Pancreas (tissue), 10 donors: ENCODE measurements around the gene DMWD. TPM values are rescaled to one million over a fixed set of nuclear protein-coding genes. Genes with fewer than 3 reads are reported as not detected.

Experiments used
- ATAC-seq, 4 donors: fragments of 200-7000 bp; cut with Tn5 transposase; one replicate each; pipeline versions ENCODE4 v1.8.0 to v1.9.1; 2020; ENCODE audit warnings: mild to moderate bottlenecking in 4 of 4, moderate library complexity in 4 of 4
- DNase-seq, 6 donors: peaks; one replicate each; pipeline ENCODE4 v3.0.0-alpha.2; 2020
- FAIRE-seq: peaks from 2 replicates; lab custom pipeline; 2012; peaks lifted over from hg19 to GRCh38; lab: Jason Lieb, UNC
- H3K27ac ChIP-seq, 4 donors: fragments of 200-600 bp; sonication (generic); 1 replicate in 3 of 4; 2 replicates in 1 of 4; pipeline versions ENCODE4 v1.5.0 to v1.8.0; 2020
- H3K27me3 ChIP-seq, 4 donors: fragments of 200-600 bp; one replicate each; pipeline ENCODE4 v1.8.0; 2021
- H3K36me3 ChIP-seq, 3 donors: fragments of 200-600 bp; sonication (generic) in 1 of 3; one replicate each; pipeline versions ENCODE4 v1.5.0 to v1.8.0; 2020 to 2021
- H3K4me1 ChIP-seq, 3 donors: fragments of 200-600 bp; one replicate each; pipeline ENCODE4 v1.8.0; 2021
- H3K4me3 ChIP-seq, 4 donors: fragments of 200-600 bp; sonication (generic) in 2 of 4; one replicate each; pipeline versions ENCODE4 v1.5.0 to v1.8.0; 2020 to 2021
- H3K9me3 ChIP-seq, 4 donors: fragments of 200-600 bp; one replicate each; pipeline ENCODE4 v1.8.0; 2021
- WGBS, 2 donors: extraction: QIAGEN DNeasy Blood & Tissue Kit; methylation state at CpG; one replicate each; pipeline ENCODE4 v1.1.7; 2013; 5-methylcytosine and 5-hydroxymethylcytosine counted together
- intact Hi-C, 3 donors: fragments of 100-400 bp; cut with DNase I; formaldehyde crosslinking; loops; one replicate each; pipeline versions ENCODE4 v1.11.1 to v1.14.2; 2022
- polyA plus RNA-seq, 2 donors: library from polyadenylated mRNA; stranded (reverse); fragments of 200-250 nt; gene quantifications; one replicate each; pipeline ENCODE4 v1.2.3, GENCODE V29; 2013
- total RNA-seq, 6 donors: library from RNA; stranded (reverse); fragmentation: NEBNext Ultra II Directional in 4 of 6; extraction: Animal tissue kit (Norgen Biotek cat#: 25700) in 4 of 6; gene quantifications; one replicate each; pipeline versions ENCODE4 v1.2.1 to v1.2.4, GENCODE V29; 2021 to 2023
- TF ChIP-seq, protein P1 (sequence below), 4 donors: fragments of 200-600 bp; sonication (generic) in 3 of 4; IDR thresholded peaks; one replicate each; pipeline versions ENCODE4 v1.5.0 to v1.8.0; 2021; ENCODE audit warnings: antibody characterized with exemption in 4 of 4
- donor health status: healthy with polysubstance abuse.
- donor health status: DM: no; HTN: no; CAD: no; lungs with moderate emphysema.
- donor health status: DM: no; HTN: no; CAD: no.
- donor health status: control.
- donor health status: control.
- donor health status: Bipolar disorder and iron deficiency.
- donor health status: DM: yes; HTN: yes; CAD: no.
- donor health status: DM: no; HTN: no; CAD: no.
- donor health status: DM: no; HTN: no; CAD: no.
- donor health status: DM: yes; HTN: yes; CAD: no.

DMWD gene
- total and polyA plus RNA-seq, 8 donors, result 14.2 to 39.8 (median 18.6) TPM

DNA sequence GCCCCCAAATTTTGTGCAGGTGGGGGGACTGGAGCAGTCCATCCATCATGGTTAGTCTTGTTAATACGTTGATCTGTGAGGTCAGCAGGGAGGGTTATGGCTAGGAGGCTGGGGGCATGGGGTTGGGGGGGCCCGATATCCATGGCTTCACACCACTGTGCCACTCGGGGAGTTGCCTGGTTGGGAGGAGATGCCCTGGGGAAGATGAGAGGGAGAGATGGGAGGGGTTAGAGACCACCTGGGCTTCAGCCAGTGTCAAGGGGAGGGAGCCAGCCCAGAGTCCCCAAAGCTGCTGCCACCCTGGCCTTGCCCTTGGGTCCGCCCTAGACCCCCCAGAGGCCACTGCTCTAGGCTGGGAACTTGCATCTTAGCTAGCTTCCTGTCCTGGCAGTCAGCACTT lies 8.5 kb downstream of the DMWD start:
- TF ChIP-seq, protein P1, sequence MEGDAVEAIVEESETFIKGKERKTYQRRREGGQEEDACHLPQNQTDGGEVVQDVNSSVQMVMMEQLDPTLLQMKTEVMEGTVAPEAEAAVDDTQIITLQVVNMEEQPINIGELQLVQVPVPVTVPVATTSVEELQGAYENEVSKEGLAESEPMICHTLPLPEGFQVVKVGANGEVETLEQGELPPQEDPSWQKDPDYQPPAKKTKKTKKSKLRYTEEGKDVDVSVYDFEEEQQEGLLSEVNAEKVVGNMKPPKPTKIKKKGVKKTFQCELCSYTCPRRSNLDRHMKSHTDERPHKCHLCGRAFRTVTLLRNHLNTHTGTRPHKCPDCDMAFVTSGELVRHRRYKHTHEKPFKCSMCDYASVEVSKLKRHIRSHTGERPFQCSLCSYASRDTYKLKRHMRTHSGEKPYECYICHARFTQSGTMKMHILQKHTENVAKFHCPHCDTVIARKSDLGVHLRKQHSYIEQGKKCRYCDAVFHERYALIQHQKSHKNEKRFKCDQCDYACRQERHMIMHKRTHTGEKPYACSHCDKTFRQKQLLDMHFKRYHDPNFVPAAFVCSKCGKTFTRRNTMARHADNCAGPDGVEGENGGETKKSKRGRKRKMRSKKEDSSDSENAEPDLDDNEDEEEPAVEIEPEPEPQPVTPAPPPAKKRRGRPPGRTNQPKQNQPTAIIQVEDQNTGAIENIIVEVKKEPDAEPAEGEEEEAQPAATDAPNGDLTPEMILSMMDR (IDR thresholded peaks at IDR 0.05), result no peak
- intact Hi-C loops, result no loop called here
- DNase-seq (no peak), FAIRE-seq (no peak), ATAC-seq (no peak)
- peaks cover 0 to 11% (median 0%) of the 10 kb centered on the region in 3 donors for H3K4me1 ChIP-seq
- no peak overlapping the region for H3K27ac ChIP-seq
- H3K27me3 ChIP-seq, result no peaks in the 10 kb centered on the region
- peaks cover 0 to 13% (median 4%) of the 10 kb centered on the region in 3 donors for H3K36me3 ChIP-seq
- no peak overlapping the region for H3K4me3 ChIP-seq
- no peaks in the 10 kb centered on the region for H3K9me3 ChIP-seq
- 84 to 89% methylated on average over 4 of the region's 4 CpGs for WGBS, 2 donors

DNA sequence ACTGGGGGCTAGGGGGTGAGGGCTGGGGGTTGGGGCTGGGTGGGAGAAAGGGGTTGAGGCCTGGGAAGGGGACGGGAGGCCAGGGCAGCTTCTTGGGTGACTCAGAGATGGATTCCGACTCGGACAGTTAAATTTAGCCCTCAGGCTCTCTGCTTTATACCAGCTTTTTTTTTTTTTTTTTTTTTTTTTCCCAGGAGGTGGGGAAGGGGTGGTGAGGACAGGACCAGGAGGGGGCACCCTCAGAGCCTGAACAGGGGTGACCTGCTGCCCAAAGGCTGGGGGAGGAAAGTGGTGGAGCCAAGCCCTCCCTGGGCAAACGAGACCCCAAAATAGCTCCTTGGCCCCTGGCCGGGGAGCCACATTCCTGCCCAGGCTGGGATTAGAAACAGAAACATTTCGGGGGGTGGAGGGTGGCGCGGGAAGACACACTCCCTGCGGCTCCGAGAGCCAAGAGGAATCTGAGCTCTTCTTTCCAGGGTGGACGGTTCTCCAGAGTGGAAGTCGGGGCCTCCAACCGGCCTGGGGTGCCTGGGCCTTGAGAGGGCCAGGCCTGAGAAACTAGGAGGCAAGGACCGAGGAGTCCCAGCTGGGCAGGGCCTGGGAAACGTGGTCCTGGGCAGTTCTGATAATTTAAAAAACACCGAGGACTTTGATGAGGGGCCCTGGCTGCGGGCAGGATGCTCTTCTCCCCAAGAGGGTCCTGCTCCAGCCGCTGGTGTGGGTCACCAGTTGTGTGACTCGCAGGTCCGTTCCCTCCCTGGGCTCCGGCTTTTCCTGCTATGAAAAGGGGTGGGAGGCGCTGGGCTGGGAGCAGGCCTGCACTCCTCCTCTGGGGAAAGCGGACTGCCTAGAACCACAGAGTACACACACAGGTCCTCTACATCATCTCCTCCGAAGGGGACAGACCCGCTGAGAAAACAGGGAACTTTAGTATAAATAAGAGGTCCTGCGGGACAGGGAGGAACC lies 9.5 kb downstream of the DMWD start:
- Histone ChIP-seq H3K27me3 (no peaks in the 10 kb centered on the region), H3K4me1 (peaks cover 0 to 13% (median 0%) of the 10 kb centered on the region in 3 donors), H3K9me3 (no peaks in the 10 kb centered on the region), H3K27ac (peak overlapping the region in 1 of 4 donors; percentile 15), H3K4me3 (no peak overlapping the region), H3K36me3 (peaks cover 0 to 18% (median 2%) of the 10 kb centered on the region in 3 donors)
- ATAC-seq (no peak), DNase-seq (peak in 2 of 6 donors; percentile 39 to 52), FAIRE-seq (no peak)
- TF ChIP-seq, protein P1 (IDR thresholded peaks at IDR 0.05), result no peak
- intact Hi-C loops, result no loop called here
- 74 to 83% methylated on average over 26 of the region's 26 CpGs for WGBS, 2 donors

DNA sequence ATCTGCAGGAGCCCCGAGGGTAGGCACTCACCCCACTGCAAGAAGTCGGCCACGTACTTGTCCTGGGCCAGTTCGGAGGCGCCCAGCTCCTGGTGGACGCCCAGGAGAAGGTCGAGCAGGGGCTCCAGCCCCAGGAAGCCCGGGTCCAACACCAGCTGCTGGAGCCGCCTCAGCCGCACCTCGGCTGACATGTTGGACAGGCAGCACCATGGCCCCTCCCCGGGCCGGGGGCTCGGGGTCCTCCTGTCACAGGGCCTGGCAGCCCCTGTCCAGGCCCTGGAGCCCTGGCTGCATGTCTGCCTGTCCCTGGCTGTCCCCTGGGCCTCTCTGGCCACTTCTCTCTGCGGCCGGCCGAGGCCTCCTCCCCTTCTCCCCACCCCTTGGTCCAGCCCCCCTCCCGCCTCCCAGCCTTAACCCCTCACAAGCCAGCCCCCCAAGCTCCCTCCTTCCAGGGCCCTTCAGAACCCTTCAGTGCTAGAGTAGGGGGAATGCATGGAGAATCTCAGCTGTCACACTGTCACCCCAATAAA lies 10.4 kb downstream of the DMWD start, which contains the start of gene DMPK:
TSS of gene DMPK (minus strand) at position 329 of the 530 bp plus-strand sequence. CDS start at position 191, 138 bp downstream.
- no peaks in the 10 kb centered on the region for H3K9me3 ChIP-seq
- peak within 1 kb of the TSS; percentile 64 to 90 (median 74) for H3K27ac ChIP-seq
- peaks cover 0 to 13% (median 0%) of the 10 kb centered on the region in 3 donors for H3K4me1 ChIP-seq
- 15 to 21% methylated on average over 18 of the region's 18 CpGs for WGBS, 2 donors
- H3K27me3 ChIP-seq, result no peaks in the 10 kb centered on the region
- ATAC-seq, result peak; percentile 20 to 38 (median 28)
- TF ChIP-seq, protein P1 (IDR thresholded peaks at IDR 0.05), result no peak
- peak in 5 of 6 donors; percentile 53 to 88 (median 72) for DNase-seq
- FAIRE-seq, result no peak
- peaks cover 0 to 27% (median 10%) of the 10 kb centered on the region in 3 donors for H3K36me3 ChIP-seq
- intact Hi-C loops, result no loop called here
- H3K4me3 ChIP-seq, result peak within 1 kb of the TSS; percentile 28 to 56 (median 46)

DNA sequence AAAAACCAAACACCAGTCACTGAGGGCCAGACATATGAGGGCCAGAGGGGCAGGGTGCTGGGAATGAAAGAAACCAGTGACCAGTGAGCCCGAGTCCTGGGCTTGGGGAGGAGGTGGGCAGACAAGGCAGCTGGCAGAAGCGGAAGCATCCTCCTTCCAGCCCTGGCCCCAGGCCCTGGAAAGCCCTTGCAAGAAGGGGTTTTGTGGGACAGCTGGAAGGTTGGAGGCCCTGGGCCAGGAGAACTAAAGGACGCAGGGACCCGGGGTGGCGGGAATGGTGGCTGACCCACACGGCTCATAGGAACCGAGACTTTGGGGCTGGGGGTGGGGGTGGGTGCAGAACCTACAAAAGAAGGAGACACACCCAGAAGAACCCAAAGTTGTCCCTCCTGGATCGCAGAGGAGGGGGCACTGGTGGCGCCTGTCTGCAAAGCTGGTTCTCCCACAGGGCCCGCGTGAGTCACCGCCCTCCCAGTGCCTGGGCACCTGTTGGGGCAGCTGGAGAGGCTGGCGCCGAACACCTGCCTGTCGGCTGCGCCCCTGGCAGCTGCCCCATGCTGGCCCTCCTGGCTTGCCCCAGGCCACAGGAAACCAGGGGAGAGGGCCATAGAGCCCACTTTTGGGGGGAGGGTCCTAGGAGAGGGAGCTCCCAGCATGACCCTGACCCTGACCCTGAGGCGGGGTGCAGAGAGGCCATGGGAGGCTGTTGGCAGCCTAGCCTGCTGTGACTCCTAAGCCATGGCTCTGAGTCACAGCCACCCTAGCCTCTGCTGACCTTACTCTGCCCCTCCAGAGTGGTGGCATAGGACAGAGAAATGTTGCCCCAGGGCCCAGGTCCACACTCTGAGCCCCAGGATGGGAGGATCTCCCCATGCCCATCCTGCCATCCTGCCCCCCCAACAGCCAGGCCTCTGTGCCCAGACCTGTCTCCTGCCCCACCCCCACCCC lies 11.2 kb downstream of the DMWD start:
- intact Hi-C loops, result no loop called here
- peak overlapping the region; percentile 64 to 90 (median 74) for H3K27ac ChIP-seq
- DNase-seq (peak; percentile 79 to 95 (median 88)), ATAC-seq (peak; percentile 71 to 74 (median 72)), FAIRE-seq (no peak)
- H3K9me3 ChIP-seq, result no peaks in the 10 kb centered on the region
- TF ChIP-seq, protein P1 (IDR thresholded peaks at IDR 0.05), result no peak
- peaks cover 0 to 34% (median 16%) of the 10 kb centered on the region in 3 donors for H3K36me3 ChIP-seq
- H3K27me3 ChIP-seq, result no peaks in the 10 kb centered on the region
- H3K4me3 ChIP-seq, result peak overlapping the region; percentile 28 to 56 (median 46)
- peaks cover 0 to 13% (median 0%) of the 10 kb centered on the region in 3 donors for H3K4me1 ChIP-seq
- 36 to 43% methylated on average over 16 to 17 of the region's 17 CpGs for WGBS, 2 donors
